K562 (cell line): ENCODE measurements around the gene SATB1.

Source experiments
- GABPA ChIP-seq: fragments of 200-800 bp; sonication (Bioruptor generic); conservative IDR thresholded peaks from 2 replicates; pipeline ENCODE4 v1.6.1; 2016; ENCODE audit warnings: low read depth, missing genetic modification characterization, missing compliant biosample characterization
- KHSRP ChIP-seq: fragments of 450-650 bp; IDR thresholded peaks from 2 replicates; pipeline ENCODE4 v1.6.1; 2017
- ZNF778 ChIP-seq: fragments of 450-650 bp; formaldehyde crosslinking; IDR thresholded peaks from 2 replicates; pipeline ENCODE4 v1.4.0; 2020; ENCODE audit warnings: mild to moderate bottlenecking, moderate library complexity

GRCh38 chr3:18419232-18419631 lies 5.9 kb downstream of the SATB1 start:
- TF ChIP-seq GABPA = no peak
- TF ChIP-seq ZNF778 (CRISPR knock-in tag) = no peak
- no peak for TF ChIP-seq KHSRP
